GM23338 (cell line): Measurements from ENCODE around the gene CNNM2. TPM values are rescaled to one million over a fixed set of nuclear protein-coding genes. Genes with fewer than 3 reads are reported as not detected.

ENCODE experiments used
- ATAC-seq: fragments of 200-7000 bp; cut with Tn5 transposase; 3 replicates; pipeline ENCODE4 v1.9.1; 2020
- DNase-seq: peaks from one replicate; pipeline ENCODE4 v3.0.0-alpha.2; 2015; ENCODE audit warnings: low spot score
- H2AFZ ChIP-seq: fragments of 200-600 bp; sonication (generic); 2 replicates; pipeline ENCODE4 v1.8.0; 2016; ENCODE audit warnings: antibody characterized with exemption, mild to moderate bottlenecking, moderate library complexity
- H3F3A ChIP-seq: fragments of 200-600 bp; sonication (generic); replicated peaks from 2 replicates; pipeline ENCODE4 v1.8.0; 2017; ENCODE audit warnings: antibody characterized with exemption, mixed run types, low read depth
- H3K27ac ChIP-seq: fragments of 200-600 bp; sonication (generic); 2 replicates; pipeline ENCODE4 v1.6.1; 2016; ENCODE audit warnings: low read depth
- H3K27me3 ChIP-seq: fragments of 200-600 bp; sonication (generic); 2 replicates; pipeline ENCODE4 v1.8.0; 2016; ENCODE audit warnings: mild to moderate bottlenecking, mixed run types, moderate library complexity; ENCODE audit not compliant: insufficient read depth
- H3K36me3 ChIP-seq: fragments of 200-600 bp; sonication (generic); 2 replicates; pipeline ENCODE4 v1.8.0; 2016; ENCODE audit warnings: mild to moderate bottlenecking; ENCODE audit not compliant: insufficient read depth
- H3K4me1 ChIP-seq: fragments of 200-600 bp; sonication (generic); 2 replicates; pipeline ENCODE4 v1.8.0; 2016; ENCODE audit warnings: mild to moderate bottlenecking, moderate library complexity; ENCODE audit not compliant: insufficient read depth
- H3K4me2 ChIP-seq: fragments of 200-600 bp; sonication (generic); 2 replicates; pipeline ENCODE4 v1.7.1; 2017; ENCODE audit warnings: mixed run types
- H3K4me3 ChIP-seq: fragments of 200-600 bp; sonication (generic); 2 replicates; pipeline ENCODE4 v1.6.1; 2016; ENCODE audit warnings: mixed run types
- H3K79me2 ChIP-seq: fragments of 200-600 bp; sonication (generic); replicated peaks from 2 replicates; pipeline ENCODE4 v1.8.0; 2017; ENCODE audit warnings: mild to moderate bottlenecking; ENCODE audit not compliant: insufficient read depth
- H3K9me2 ChIP-seq: fragments of 200-600 bp; sonication (generic); 2 replicates; pipeline ENCODE4 v1.8.0; 2017; ENCODE audit not compliant: insufficient read depth
- H4K20me1 ChIP-seq: fragments of 200-600 bp; sonication (generic); replicated peaks from 2 replicates; pipeline ENCODE4 v1.8.0; 2017; ENCODE audit warnings: mild to moderate bottlenecking; ENCODE audit not compliant: insufficient read depth
- H3K27ac Mint-ChIP-seq: 2 replicates; pipeline ENCODE4 v1.8.0; 2020; ENCODE audit warnings: inconsistent platforms, mild to moderate bottlenecking, moderate library complexity, mixed read lengths
- H3K27me3 Mint-ChIP-seq: 3 replicates; pipeline ENCODE4 v1.8.0; 2022; ENCODE audit warnings: low read depth, mild to moderate bottlenecking, moderate library complexity, mixed read lengths, inconsistent platforms; ENCODE audit not compliant: insufficient read depth, poor library complexity
- H3K36me3 Mint-ChIP-seq: 3 replicates; pipeline ENCODE4 v1.8.0; 2021; ENCODE audit warnings: low read depth, mild to moderate bottlenecking, inconsistent platforms, moderate library complexity, mixed read lengths
- H3K4me1 Mint-ChIP-seq: 3 replicates; pipeline ENCODE4 v1.8.0; 2020; ENCODE audit warnings: mild to moderate bottlenecking, inconsistent platforms, mixed read lengths
- H3K4me3 Mint-ChIP-seq: 3 replicates; pipeline ENCODE4 v1.8.0; 2021; ENCODE audit warnings: moderate library complexity, mild to moderate bottlenecking, inconsistent platforms, mixed read lengths
- H3K9me3 Mint-ChIP-seq: 3 replicates; pipeline ENCODE4 v1.8.0; 2020; ENCODE audit warnings: moderate library complexity, mild to moderate bottlenecking, inconsistent platforms, mixed read lengths
- CREB1 ChIP-seq: fragments of 250-450 bp; sonication (Bioruptor Pico); IDR thresholded peaks from 2 replicates; pipeline ENCODE4 v1.5.0; 2020; ENCODE audit warnings: low read depth, mild to moderate bottlenecking, moderate library complexity
- EZH2 ChIP-seq: fragments of 200-600 bp; sonication (generic); IDR thresholded peaks from one replicate; pipeline ENCODE4 v1.8.0; 2017; ENCODE audit warnings: antibody characterized with exemption, mild to moderate bottlenecking, low read depth; ENCODE audit not compliant: unreplicated experiment
- EZH2phosphoT487 ChIP-seq: fragments of 200-600 bp; sonication (generic); IDR thresholded peaks from one replicate; pipeline ENCODE4 v1.8.1; 2018; ENCODE audit warnings: antibody characterized with exemption; ENCODE audit not compliant: unreplicated experiment
- JUNB ChIP-seq: IDR thresholded peaks from one replicate; pipeline ENCODE4 v1.6.1; 2016; ENCODE audit warnings: antibody characterized with exemption; ENCODE audit not compliant: unreplicated experiment
- NANOG ChIP-seq: IDR thresholded peaks from 2 replicates; pipeline ENCODE4 v1.6.1; 2016; ENCODE audit warnings: antibody characterized with exemption, borderline replicate concordance
- POLR2AphosphoS5 ChIP-seq: IDR thresholded peaks from 2 replicates; pipeline ENCODE4 v1.6.1; 2016; ENCODE audit warnings: antibody characterized with exemption, low read depth
- ZNF114 ChIP-seq: fragments of 250-450 bp; sonication (Bioruptor Pico); IDR thresholded peaks from 2 replicates; pipeline ENCODE4 v1.5.0; 2020; ENCODE audit warnings: mild to moderate bottlenecking, moderate library complexity
- ZNF331 ChIP-seq: fragments of 250-450 bp; sonication (Bioruptor Pico); IDR thresholded peaks from 2 replicates; pipeline ENCODE4 v1.5.0; 2020; ENCODE audit warnings: low read depth, mild to moderate bottlenecking, moderate library complexity
- polyA plus RNA-seq: library from polyadenylated mRNA; unstranded; fragments of >200 nt; fragmentation: Nextera tagmentation; extraction: Ambion mirVana; gene quantifications from 2 replicates; pipeline ENCODE4 v1.2.1, GENCODE V29; 2016
- total RNA-seq: library from RNA; depleted of rRNA; stranded (reverse); fragments of >200 nt; shearing (Covaris generic); gene quantifications from 2 replicates; pipeline ENCODE4 v1.2.3, GENCODE V29; 2014
- TF ChIP-seq, protein P1 (sequence below): fragments of 250-450 bp; sonication (Bioruptor Pico); IDR thresholded peaks from 2 replicates; pipeline ENCODE4 v1.5.0; 2020; ENCODE audit warnings: mild to moderate bottlenecking, moderate library complexity
- TF ChIP-seq, protein P2 (sequence below): IDR thresholded peaks from one replicate; pipeline ENCODE4 v1.6.1; 2018; ENCODE audit warnings: antibody characterized with exemption; ENCODE audit not compliant: unreplicated experiment

CNNM2 gene
- total and polyA plus RNA-seq, 2 experiments from 2014 or later: 4.5 to 31.3 TPM

DNA sequence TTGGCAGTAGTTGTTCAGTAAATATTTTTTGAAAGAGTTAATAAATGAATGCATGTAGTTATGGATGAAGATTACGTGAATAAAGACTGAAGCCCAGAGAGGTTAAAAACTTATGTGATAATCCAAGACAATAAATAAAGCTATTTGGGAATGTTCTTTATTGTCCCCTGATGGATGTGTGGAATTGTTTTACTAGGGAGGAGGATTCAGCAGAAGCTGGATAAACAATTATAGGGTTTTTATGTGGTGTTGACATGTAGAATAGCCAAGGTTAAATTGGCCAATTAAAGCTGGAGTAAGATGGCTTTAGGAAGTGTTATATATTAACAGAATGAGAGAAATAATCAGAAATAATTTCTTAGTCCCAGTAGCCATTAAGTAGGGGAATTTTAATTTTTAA, 66.0 kb downstream of the CNNM2 start (continued):
- TF ChIP-seq, protein P1, sequence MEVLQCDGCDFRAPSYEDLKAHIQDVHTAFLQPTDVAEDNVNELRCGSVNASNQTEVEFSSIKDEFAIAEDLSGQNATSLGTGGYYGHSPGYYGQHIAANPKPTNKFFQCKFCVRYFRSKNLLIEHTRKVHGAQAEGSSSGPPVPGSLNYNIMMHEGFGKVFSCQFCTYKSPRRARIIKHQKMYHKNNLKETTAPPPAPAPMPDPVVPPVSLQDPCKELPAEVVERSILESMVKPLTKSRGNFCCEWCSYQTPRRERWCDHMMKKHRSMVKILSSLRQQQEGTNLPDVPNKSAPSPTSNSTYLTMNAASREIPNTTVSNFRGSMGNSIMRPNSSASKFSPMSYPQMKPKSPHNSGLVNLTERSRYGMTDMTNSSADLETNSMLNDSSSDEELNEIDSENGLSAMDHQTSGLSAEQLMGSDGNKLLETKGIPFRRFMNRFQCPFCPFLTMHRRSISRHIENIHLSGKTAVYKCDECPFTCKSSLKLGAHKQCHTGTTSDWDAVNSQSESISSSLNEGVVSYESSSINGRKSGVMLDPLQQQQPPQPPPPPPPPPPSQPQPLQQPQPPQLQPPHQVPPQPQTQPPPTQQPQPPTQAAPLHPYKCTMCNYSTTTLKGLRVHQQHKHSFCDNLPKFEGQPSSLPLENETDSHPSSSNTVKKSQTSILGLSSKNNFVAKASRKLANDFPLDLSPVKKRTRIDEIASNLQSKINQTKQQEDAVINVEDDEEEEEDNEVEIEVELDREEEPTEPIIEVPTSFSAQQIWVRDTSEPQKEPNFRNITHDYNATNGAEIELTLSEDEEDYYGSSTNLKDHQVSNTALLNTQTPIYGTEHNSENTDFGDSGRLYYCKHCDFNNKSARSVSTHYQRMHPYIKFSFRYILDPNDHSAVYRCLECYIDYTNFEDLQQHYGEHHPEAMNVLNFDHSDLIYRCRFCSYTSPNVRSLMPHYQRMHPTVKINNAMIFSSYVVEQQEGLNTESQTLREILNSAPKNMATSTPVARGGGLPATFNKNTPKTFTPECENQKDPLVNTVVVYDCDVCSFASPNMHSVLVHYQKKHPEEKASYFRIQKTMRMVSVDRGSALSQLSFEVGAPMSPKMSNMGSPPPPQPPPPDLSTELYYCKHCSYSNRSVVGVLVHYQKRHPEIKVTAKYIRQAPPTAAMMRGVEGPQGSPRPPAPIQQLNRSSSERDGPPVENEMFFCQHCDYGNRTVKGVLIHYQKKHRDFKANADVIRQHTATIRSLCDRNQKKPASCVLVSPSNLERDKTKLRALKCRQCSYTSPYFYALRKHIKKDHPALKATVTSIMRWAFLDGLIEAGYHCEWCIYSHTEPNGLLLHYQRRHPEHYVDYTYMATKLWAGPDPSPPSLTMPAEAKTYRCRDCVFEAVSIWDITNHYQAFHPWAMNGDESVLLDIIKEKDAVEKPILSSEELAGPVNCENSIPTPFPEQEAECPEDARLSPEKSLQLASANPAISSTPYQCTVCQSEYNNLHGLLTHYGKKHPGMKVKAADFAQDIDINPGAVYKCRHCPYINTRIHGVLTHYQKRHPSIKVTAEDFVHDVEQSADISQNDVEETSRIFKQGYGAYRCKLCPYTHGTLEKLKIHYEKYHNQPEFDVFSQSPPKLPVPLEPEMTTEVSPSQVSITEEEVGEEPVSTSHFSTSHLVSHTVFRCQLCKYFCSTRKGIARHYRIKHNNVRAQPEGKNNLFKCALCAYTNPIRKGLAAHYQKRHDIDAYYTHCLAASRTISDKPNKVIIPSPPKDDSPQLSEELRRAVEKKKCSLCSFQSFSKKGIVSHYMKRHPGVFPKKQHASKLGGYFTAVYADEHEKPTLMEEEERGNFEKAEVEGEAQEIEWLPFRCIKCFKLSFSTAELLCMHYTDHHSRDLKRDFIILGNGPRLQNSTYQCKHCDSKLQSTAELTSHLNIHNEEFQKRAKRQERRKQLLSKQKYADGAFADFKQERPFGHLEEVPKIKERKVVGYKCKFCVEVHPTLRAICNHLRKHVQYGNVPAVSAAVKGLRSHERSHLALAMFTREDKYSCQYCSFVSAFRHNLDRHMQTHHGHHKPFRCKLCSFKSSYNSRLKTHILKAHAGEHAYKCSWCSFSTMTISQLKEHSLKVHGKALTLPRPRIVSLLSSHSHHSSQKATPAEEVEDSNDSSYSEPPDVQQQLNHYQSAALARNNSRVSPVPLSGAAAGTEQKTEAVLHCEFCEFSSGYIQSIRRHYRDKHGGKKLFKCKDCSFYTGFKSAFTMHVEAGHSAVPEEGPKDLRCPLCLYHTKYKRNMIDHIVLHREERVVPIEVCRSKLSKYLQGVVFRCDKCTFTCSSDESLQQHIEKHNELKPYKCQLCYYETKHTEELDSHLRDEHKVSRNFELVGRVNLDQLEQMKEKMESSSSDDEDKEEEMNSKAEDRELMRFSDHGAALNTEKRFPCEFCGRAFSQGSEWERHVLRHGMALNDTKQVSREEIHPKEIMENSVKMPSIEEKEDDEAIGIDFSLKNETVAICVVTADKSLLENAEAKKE: no peak
- TF ChIP-seq ZNF114 (CRISPR knock-in tag): no peak
- no peak for TF ChIP-seq CREB1 (CRISPR knock-in tag)
- no peak for TF ChIP-seq EZH2

DNA sequence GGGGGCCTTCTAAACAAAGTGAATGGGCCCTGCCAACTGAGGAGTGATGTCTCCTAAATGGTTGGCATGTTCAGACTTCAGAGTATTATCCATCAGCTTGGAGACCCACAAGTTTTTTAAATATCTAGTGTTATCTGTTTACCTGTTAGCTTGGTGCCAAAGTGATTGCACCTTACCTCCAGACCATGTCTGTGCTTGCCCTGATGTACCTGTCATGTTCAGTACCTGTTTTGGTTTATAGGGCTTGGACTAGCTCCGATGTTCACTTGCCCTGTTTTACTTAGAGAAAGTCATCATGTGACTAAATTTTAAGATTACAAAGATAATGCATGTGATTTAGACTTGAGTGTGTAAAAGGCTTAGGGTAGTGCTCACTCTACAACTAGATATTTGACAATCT, 67.7 kb downstream of the CNNM2 start:
- H4K20me1 ChIP-seq: no peaks in the 10 kb centered on the region
- H3K4me1 Mint-ChIP-seq: no peaks in the 10 kb centered on the region
- H3K4me1 ChIP-seq: no peaks in the 10 kb centered on the region
- peaks cover 8% of the 10 kb centered on the region for H3K79me2 ChIP-seq
- H3K4me3 ChIP-seq: no peak overlapping the region
- no peaks in the 10 kb centered on the region for H3K36me3 Mint-ChIP-seq
- ATAC-seq (no peak), DNase-seq (no peak)
- H3K9me3 Mint-ChIP-seq: no peaks in the 10 kb centered on the region
- H3K27ac ChIP-seq: no peak overlapping the region
- H3K4me2 ChIP-seq: no peak overlapping the region
- H3K27me3 Mint-ChIP-seq: no peaks in the 10 kb centered on the region
- H3K27ac Mint-ChIP-seq: no peak overlapping the region
- H3K36me3 ChIP-seq: no peaks in the 10 kb centered on the region
- H3F3A ChIP-seq: no peaks in the 10 kb centered on the region
- H3K27me3 ChIP-seq: no peaks in the 10 kb centered on the region
- no peak overlapping the region for H2AFZ ChIP-seq
- no peak overlapping the region for H3K4me3 Mint-ChIP-seq
- H3K9me2 ChIP-seq: no peaks in the 10 kb centered on the region
- TF ChIP-seq, protein P2, sequence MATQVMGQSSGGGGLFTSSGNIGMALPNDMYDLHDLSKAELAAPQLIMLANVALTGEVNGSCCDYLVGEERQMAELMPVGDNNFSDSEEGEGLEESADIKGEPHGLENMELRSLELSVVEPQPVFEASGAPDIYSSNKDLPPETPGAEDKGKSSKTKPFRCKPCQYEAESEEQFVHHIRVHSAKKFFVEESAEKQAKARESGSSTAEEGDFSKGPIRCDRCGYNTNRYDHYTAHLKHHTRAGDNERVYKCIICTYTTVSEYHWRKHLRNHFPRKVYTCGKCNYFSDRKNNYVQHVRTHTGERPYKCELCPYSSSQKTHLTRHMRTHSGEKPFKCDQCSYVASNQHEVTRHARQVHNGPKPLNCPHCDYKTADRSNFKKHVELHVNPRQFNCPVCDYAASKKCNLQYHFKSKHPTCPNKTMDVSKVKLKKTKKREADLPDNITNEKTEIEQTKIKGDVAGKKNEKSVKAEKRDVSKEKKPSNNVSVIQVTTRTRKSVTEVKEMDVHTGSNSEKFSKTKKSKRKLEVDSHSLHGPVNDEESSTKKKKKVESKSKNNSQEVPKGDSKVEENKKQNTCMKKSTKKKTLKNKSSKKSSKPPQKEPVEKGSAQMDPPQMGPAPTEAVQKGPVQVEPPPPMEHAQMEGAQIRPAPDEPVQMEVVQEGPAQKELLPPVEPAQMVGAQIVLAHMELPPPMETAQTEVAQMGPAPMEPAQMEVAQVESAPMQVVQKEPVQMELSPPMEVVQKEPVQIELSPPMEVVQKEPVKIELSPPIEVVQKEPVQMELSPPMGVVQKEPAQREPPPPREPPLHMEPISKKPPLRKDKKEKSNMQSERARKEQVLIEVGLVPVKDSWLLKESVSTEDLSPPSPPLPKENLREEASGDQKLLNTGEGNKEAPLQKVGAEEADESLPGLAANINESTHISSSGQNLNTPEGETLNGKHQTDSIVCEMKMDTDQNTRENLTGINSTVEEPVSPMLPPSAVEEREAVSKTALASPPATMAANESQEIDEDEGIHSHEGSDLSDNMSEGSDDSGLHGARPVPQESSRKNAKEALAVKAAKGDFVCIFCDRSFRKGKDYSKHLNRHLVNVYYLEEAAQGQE: no peak
- TF ChIP-seq ZNF331 (no peak), EZH2phosphoT487 (no peak), NANOG (no peak), POLR2AphosphoS5 (no peak), JUNB (no peak), CREB1 (CRISPR knock-in tag) (no peak), EZH2 (no peak)
